GM12892 (cell line): ENCODE measurements around the gene CBLB.

Experiments used
- POLR2A ChIP-seq: IDR thresholded peaks from 2 replicates; pipeline ENCODE4 v1.6.1; 2011; ENCODE audit warnings: low read depth, low read length, control low read depth
- POLR2AphosphoS5 ChIP-seq: IDR thresholded peaks from 2 replicates; pipeline ENCODE4 v1.6.1; 2011; ENCODE audit warnings: low read depth, low read length, control low read depth
- TAF1 ChIP-seq: IDR thresholded peaks from 2 replicates; pipeline ENCODE4 v1.6.1; 2011; ENCODE audit warnings: low read depth, mild to moderate bottlenecking, control low read depth, low read length, borderline replicate concordance

DNA sequence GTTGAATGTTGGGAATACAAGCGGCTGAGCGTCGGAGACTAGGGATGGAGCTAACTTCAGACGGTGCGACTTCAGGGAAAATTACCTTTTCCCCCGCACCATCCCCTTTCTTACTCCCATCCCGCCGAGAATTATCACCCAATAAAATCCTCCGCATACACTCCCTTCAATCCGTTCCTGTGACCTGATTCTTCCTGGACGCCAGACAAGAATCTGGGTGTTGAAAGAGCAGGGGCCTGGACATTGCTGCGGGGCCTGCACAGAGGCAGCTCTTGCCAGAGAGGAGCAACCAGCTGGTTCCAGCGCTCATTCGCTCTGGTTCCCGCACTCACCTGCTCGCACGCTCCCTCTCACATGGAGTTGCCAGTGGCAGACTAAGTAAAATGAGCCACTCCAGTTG is 260.2 kb downstream of the CBLB start:
- TF ChIP-seq POLR2AphosphoS5 = no peak
- no peak for TF ChIP-seq POLR2A
- no peak for TF ChIP-seq TAF1
